ENCODE data around the gene ATP6V1B1.

Gene ATP6V1B1

DNA sequence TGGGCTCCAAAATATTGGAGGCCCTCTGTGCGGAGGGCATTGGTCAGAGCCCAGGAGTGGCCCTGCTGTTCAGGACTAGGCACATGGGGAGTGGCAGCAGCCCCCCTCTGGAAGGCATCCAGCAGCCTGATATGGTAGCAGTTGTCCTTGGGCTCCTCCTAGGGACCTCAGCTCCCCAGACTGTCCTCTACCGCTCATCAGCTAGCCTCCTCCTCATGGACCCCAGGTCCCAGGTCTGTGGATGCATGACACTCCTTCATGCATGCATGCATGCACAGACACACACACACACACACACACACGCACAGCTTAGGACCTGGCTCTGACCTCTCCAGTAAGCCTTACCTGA, 15.4 kb upstream of the ATP6V1B1 start:
- Histone ChIP-seq H3K27me3 (replicated peaks) (no peaks in the 10 kb centered on the region), H3K27ac (no peak overlapping the region), H3K4me3 (ENCODE audit: low read depth, low read length) (no peak overlapping the region), H3K36me3 (replicated peaks) (no peaks in the 10 kb centered on the region)
- in situ Hi-C loops (cut with HindIII; ENCODE audit: low pct_ligation_motif_present, low sequenced_read_pairs): no loop called here
- no peak for DNase-seq
- TF ChIP-seq, protein P1, sequence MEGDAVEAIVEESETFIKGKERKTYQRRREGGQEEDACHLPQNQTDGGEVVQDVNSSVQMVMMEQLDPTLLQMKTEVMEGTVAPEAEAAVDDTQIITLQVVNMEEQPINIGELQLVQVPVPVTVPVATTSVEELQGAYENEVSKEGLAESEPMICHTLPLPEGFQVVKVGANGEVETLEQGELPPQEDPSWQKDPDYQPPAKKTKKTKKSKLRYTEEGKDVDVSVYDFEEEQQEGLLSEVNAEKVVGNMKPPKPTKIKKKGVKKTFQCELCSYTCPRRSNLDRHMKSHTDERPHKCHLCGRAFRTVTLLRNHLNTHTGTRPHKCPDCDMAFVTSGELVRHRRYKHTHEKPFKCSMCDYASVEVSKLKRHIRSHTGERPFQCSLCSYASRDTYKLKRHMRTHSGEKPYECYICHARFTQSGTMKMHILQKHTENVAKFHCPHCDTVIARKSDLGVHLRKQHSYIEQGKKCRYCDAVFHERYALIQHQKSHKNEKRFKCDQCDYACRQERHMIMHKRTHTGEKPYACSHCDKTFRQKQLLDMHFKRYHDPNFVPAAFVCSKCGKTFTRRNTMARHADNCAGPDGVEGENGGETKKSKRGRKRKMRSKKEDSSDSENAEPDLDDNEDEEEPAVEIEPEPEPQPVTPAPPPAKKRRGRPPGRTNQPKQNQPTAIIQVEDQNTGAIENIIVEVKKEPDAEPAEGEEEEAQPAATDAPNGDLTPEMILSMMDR (IDR thresholded peaks at IDR 0.05; ENCODE audit: low read depth, low read length, missing control alignments): no peak

DNA sequence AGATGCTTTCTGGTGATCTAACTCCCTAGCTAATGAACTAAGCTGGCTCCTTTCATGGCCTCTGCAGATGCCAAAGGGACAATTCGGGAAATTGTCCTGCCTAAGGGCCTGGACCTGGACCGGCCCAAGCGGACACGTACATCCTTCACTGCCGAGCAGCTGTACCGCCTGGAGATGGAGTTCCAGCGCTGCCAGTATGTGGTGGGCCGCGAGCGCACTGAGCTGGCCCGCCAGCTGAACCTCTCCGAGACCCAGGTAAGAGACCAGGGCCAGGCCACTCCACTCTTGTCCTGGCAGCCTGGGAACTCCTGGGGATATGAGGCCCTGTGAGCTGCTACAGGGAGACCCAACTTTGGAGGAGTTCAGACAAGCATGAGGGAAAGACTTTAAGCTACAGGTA, 14.7 kb upstream of the ATP6V1B1 start:
- H3K27ac ChIP-seq: no peak overlapping the region
- no peaks in the 10 kb centered on the region for H3K27me3 ChIP-seq (replicated peaks)
- no peak overlapping the region for H3K4me3 ChIP-seq (ENCODE audit: low read depth, low read length)
- TF ChIP-seq, protein P1 (IDR thresholded peaks at IDR 0.05; ENCODE audit: low read depth, low read length, missing control alignments): no peak
- in situ Hi-C loops (cut with HindIII; ENCODE audit: low pct_ligation_motif_present, low sequenced_read_pairs): no loop called here
- no peaks in the 10 kb centered on the region for H3K36me3 ChIP-seq (replicated peaks)
- no peak for DNase-seq

DNA sequence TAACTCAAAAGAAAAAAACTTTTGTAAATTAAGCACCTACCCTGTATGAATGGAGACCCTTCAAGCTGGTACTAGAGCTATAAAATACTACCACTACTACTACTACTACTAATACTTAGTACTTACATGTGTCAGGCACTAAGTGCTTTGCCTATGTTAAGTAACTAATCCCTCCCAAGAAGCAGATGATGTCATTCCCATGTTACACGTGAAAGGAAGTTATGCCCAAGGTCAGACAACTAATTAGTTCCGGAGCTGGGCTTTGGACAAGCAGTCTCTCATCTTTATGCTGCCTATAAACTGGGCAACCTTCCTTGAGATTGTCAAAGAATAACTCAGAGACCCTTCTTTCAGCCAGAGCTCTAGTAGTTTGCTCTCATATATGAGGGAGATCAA, 13.9 kb upstream of the ATP6V1B1 start:
- Histone ChIP-seq H3K36me3 (replicated peaks) (no peaks in the 10 kb centered on the region), H3K27ac (no peak overlapping the region), H3K4me3 (ENCODE audit: low read depth, low read length) (no peak overlapping the region), H3K27me3 (replicated peaks) (no peaks in the 10 kb centered on the region)
- in situ Hi-C loops (cut with HindIII; ENCODE audit: low pct_ligation_motif_present, low sequenced_read_pairs): no loop called here
- no peak for DNase-seq
- TF ChIP-seq, protein P1 (IDR thresholded peaks at IDR 0.05; ENCODE audit: low read depth, low read length, missing control alignments): no peak

DNA sequence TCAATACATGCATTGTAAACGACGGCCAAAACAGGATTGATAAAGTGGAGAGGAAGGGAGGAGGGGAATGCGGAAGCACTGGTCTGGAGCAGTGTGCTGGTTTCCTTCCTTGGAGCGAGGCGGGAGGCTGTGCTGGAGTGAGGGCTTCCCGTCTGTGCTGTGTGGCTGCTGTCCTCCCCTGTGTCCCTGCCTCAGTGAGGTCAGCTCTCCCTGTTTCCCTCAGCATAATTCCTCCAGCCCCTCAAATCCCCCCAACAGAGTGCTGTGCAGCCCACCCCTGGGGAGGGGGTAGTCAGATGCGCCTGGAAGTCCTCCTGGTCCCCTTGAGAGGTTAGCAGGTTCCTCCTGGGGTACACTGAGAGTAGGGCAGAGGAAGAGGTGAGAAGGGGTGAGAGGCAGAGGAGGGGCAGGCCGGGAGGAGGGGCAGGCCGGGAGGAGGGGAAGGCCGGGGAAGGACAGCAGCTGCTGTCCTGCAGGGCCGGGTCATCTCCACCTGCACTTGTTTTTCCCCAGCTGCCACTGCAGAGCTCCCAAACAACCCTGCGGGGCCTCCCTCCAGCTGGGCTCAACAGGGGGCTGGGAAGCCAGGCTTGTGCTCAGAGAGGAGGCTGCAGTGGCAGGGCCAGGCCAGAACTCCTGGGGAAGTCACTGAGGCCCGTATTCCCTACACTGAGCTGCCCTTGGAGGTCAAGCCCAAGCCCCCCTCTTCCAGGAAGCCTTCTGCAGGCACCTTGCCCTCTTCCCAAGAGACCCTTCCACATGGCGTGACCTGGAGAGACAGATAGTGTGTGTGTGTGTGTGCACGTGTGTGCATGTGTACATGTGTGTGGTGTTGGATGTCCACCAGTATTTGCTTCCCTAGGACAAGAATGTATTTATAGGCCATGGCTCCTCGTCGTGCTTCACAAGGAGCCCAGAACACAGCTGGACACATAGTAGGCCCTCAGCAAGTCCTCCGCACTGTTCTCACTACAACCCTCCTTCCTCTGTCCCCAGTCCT, 13.2 kb upstream of the ATP6V1B1 start:
- DNase-seq: no peak

DNA sequence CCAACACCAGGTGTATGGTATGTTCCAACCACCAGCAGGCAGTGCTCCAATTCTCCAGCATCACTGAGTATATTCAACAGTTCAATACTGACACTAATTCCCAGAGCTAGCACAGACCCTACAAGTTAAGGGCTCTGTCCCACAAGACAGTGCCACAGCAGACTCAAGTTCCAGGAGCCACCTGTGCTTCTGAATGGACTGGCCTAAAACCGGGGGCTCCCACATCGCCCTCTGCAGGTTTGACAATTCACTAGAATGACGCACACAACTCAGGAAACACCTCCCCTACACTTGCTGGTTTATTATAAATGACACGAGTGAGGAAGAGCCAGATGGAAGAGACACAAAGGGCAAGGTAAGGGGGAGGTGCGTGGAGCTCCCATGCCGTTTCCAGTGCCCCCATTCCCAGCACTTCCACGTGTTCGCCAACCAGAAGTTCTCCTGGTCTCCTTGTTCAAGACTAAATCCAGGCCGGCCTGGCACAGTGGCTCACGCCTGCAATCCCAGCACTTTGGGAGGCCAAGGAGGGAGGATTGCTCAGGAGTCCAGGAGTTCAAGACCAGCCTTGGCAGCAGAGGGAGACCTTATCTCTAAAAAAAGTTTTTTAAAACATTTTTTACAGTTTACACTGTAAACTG, 12.2 kb upstream of the ATP6V1B1 start:
- in situ Hi-C loops (cut with HindIII; ENCODE audit: low pct_ligation_motif_present, low sequenced_read_pairs): no loop called here
- Histone ChIP-seq H3K4me3 (ENCODE audit: low read depth, low read length) (no peak overlapping the region), H3K36me3 (replicated peaks) (no peaks in the 10 kb centered on the region), H3K27ac (no peak overlapping the region), H3K27me3 (replicated peaks) (no peaks in the 10 kb centered on the region)
- no peak for DNase-seq
- TF ChIP-seq, protein P1 (IDR thresholded peaks at IDR 0.05; ENCODE audit: low read depth, low read length, missing control alignments): peak; percentile 49

More for the DNA sequence above, 13.2 kb upstream of the ATP6V1B1 start:
- Histone ChIP-seq H3K27me3 (replicated peaks) (no peaks in the 10 kb centered on the region), H3K27ac (no peak overlapping the region), H3K36me3 (replicated peaks) (no peaks in the 10 kb centered on the region), H3K4me3 (ENCODE audit: low read depth, low read length) (no peak overlapping the region)
- TF ChIP-seq, protein P1 (IDR thresholded peaks at IDR 0.05; ENCODE audit: low read depth, low read length, missing control alignments): no peak
- in situ Hi-C loops (cut with HindIII; ENCODE audit: low pct_ligation_motif_present, low sequenced_read_pairs): no loop called here
